GM12878 (cell line): ENCODE results near the gene EMB. TPM values are rescaled to one million over a fixed set of nuclear protein-coding genes. Genes with fewer than 3 reads are reported as not detected.
"Not testable (repeated sequence)": the region's sequence is repeated elsewhere in the genome, so short reads cannot be mapped to it uniquely, and the experiment has no call there.

Source experiments
- ATAC-seq: fragments of 200-7000 bp; cut with Tn5 transposase; 3 replicates; pipeline ENCODE4 v1.9.1; 2020; ENCODE audit warnings: mild to moderate bottlenecking, moderate library complexity
- BruUV-seq: library from RNA; stranded (reverse); fragments of 400-500 nt; replicated peaks from 2 replicates; lab custom pipeline; 2021; lab: Mats Ljungman, UMichigan
- CTCF ChIA-PET: fragments of 300-600 bp; sonication (Branson Sonifier 250); formaldehyde crosslinking; extraction: SDS; loops from one replicate; lab custom pipeline; 2021; ENCODE audit warnings: inconsistent platforms; lab: Yijun Ruan, JAX
- POLR2A ChIA-PET: fragments of 350-600 bp; formaldehyde crosslinking; extraction: SDS; loops from one replicate; lab custom pipeline; 2021; ENCODE audit warnings: inconsistent platforms; lab: Charles Lee
- RAD21 ChIA-PET: fragments of 300-600 bp; sonication (Branson Sonifier 250); formaldehyde crosslinking; loops from one replicate; lab custom pipeline; 2023; ENCODE audit warnings: antibody characterized with exemption; ENCODE audit not compliant: unreplicated experiment; lab: Charles Lee
- SMC1A ChIA-PET: fragments of 300-600 bp; sonication (Branson Sonifier 250); formaldehyde crosslinking; loops from one replicate; lab custom pipeline; 2023; ENCODE audit not compliant: unreplicated experiment, uncharacterized antibody; lab: Charles Lee
- DNase-seq: peaks from one replicate; pipeline ENCODE4 v3.0.0-alpha.2; 2011; ENCODE audit warnings: low read depth, low spot score
- FAIRE-seq: peaks from 3 replicates; lab custom pipeline; 2011; peaks lifted over from hg19 to GRCh38; lab: Jason Lieb, UNC
- H2AFZ ChIP-seq: 2 replicates; pipeline ENCODE4 v1.6.0; 2011; ENCODE audit warnings: low read depth, low read length, control low read depth; ENCODE audit not compliant: control insufficient read depth
- H3K27ac ChIP-seq: 2 replicates; pipeline ENCODE4 v1.5.1; 2011; ENCODE audit warnings: control low read depth; ENCODE audit not compliant: control insufficient read depth, insufficient read depth
- H3K27me3 ChIP-seq, 2 experiments: replicated peaks in 1 of 2; 2 replicates each; pipeline versions ENCODE4 v1.6.0 to v1.6.1; 2011; ENCODE audit warnings: low read length in 1 of 2; ENCODE audit not compliant: control insufficient read depth in 2 of 2, insufficient read depth in 2 of 2
- H3K36me3 ChIP-seq, 2 experiments: 2 replicates each; pipeline ENCODE4 v1.5.1; 2011; ENCODE audit warnings: low read length in 1 of 2; ENCODE audit not compliant: control insufficient read depth in 2 of 2, insufficient read depth in 2 of 2
- H3K4me1 ChIP-seq: 2 replicates; pipeline ENCODE4 v1.6.1; 2011; ENCODE audit warnings: mild to moderate bottlenecking, low read length, moderate library complexity, mixed read lengths; ENCODE audit not compliant: control insufficient read depth, insufficient read depth
- H3K4me2 ChIP-seq: 2 replicates; pipeline ENCODE4 v1.6.0; 2011; ENCODE audit warnings: control low read depth; ENCODE audit not compliant: control insufficient read depth, insufficient read depth
- H3K4me3 ChIP-seq: fragments of 200-600 bp; sonication (generic); 2 replicates; pipeline ENCODE4 v1.5.1; 2016
- H3K79me2 ChIP-seq: 2 replicates; pipeline ENCODE4 v1.6.0; 2011; ENCODE audit warnings: low read length; ENCODE audit not compliant: control insufficient read depth, insufficient read depth
- H3K9ac ChIP-seq: 2 replicates; pipeline ENCODE4 v1.8.0; 2011; ENCODE audit warnings: low read length, control low read depth, mixed read lengths; ENCODE audit not compliant: control insufficient read depth, insufficient read depth
- H3K9me3 ChIP-seq: replicated peaks from 3 replicates; pipeline ENCODE4 v1.5.1; 2011; ENCODE audit warnings: mild to moderate bottlenecking, low read length; ENCODE audit not compliant: control insufficient read depth, insufficient read depth
- H4K20me1 ChIP-seq: 2 replicates; pipeline ENCODE4 v1.6.0; 2011; ENCODE audit not compliant: control insufficient read depth, insufficient read depth
- CTCF ChIP-seq, 3 experiments: IDR thresholded peaks in 2 of 3; conservative IDR thresholded peaks in 1 of 3; 2 replicates each; pipeline ENCODE4 v1.5.1; 2011; ENCODE audit warnings: low read depth in 3 of 3, low read length in 3 of 3, mild to moderate bottlenecking in 3 of 3, control low read depth in 2 of 3, moderate library complexity in 2 of 3, inconsistent platforms in 1 of 3, mixed read lengths in 1 of 3; ENCODE audit not compliant: control insufficient read depth in 2 of 3, insufficient read depth in 1 of 3; ENCODE audit errors: extremely low read depth in 1 of 3
- HCFC1 ChIP-seq: fragments of 150-350 bp; IDR thresholded peaks from 2 replicates; pipeline ENCODE4 v1.6.1; 2014; ENCODE audit warnings: low read length
- PAX8 ChIP-seq: fragments of 450-650 bp; IDR thresholded peaks from 2 replicates; pipeline ENCODE4 v1.6.1; 2017; ENCODE audit warnings: mild to moderate bottlenecking, moderate library complexity
- RCOR1 ChIP-seq: conservative IDR thresholded peaks from 2 replicates; pipeline ENCODE4 v1.6.1; 2012; ENCODE audit warnings: low read depth, low read length, improper control_type of control experiment
- SIX5 ChIP-seq: IDR thresholded peaks from 2 replicates; pipeline ENCODE4 v1.6.1; 2011; ENCODE audit warnings: mild to moderate bottlenecking, low read depth, low read length, moderate library complexity; ENCODE audit not compliant: severe bottlenecking
- SP1 ChIP-seq: IDR thresholded peaks from one replicate; pipeline ENCODE4 v1.6.1; 2011; ENCODE audit warnings: low read depth, low read length
- TCF12 ChIP-seq: IDR thresholded peaks from 2 replicates; pipeline ENCODE4 v1.6.1; 2011; ENCODE audit warnings: low read depth, mild to moderate bottlenecking, low read length
- ZZZ3 ChIP-seq: IDR thresholded peaks from 2 replicates; pipeline ENCODE4 v1.6.1; 2011; ENCODE audit warnings: low read depth; ENCODE audit not compliant: control insufficient read depth, insufficient read length
- WGBS: methylation state at CpG from one replicate; pipeline ENCODE4 v1.1.6; 2016; ENCODE audit warnings: low lambda C conversion rate; ENCODE audit not compliant: insufficient replicate concordance, insufficient coverage; ENCODE audit errors: missing lambda C conversion rate; 5-methylcytosine and 5-hydroxymethylcytosine counted together
- in situ Hi-C: fragments of 300-500 bp; cut with MboI; formaldehyde crosslinking; loops from 9 replicates; pipeline ENCODE4 v1.14.3; 2018; ENCODE audit warnings: mixed read lengths
- intact Hi-C: fragments of 100-400 bp; cut with micrococcal nuclease; formaldehyde crosslinking; loops from one replicate; pipeline ENCODE4 v1.14.2; 2022; ENCODE audit not compliant: unreplicated experiment
- polyA plus RNA-seq, 11 experiments: library from polyadenylated mRNA; depleted of rRNA in 4 of 11; unstranded in 6 of 11; stranded (reverse) in 5 of 11; fragments of >200 nt; fragmentation: Nextera tagmentation in 4 of 11; fragmentation: Illumina TruSeq in 1 of 11; extraction: Ambion mirVana in 4 of 11; extraction: Trizol in 1 of 11; gene quantifications; 1 replicate in 1 of 11; 2 replicates in 10 of 11; pipeline versions ENCODE4 v1.2.1 to v1.2.3, GENCODE V29; 2011 to 2016; ENCODE audit warnings: inconsistent platforms in 2 of 11, missing spikeins in 2 of 11, low read depth in 1 of 11
- total RNA-seq, 4 experiments: library from RNA; depleted of rRNA in 3 of 4; stranded (reverse); fragments of >200 nt in 3 of 4; fragmentation: Illumina TruSeq in 1 of 4; extraction: Trizol in 1 of 4; gene quantifications; 2 replicates each; pipeline versions ENCODE4 v1.2.1 to v1.2.3, GENCODE V29; 2013 to 2021
- TF ChIP-seq, protein P1 (sequence below): IDR thresholded peaks from 2 replicates; pipeline ENCODE4 v1.6.1; 2012; ENCODE audit warnings: low read depth, low read length, improper control_type of control experiment
- TF ChIP-seq, protein P2 (sequence below): fragments of 450-650 bp; IDR thresholded peaks from 2 replicates; pipeline ENCODE4 v1.6.1; 2018; ENCODE audit warnings: mild to moderate bottlenecking, low read depth, moderate library complexity; ENCODE audit not compliant: partially characterized antibody

Gene EMB
- total and polyA plus RNA-seq, 10 of the 15 experiments (the other 5 are each of a cell fraction or from before 2014, with no cell fraction given), result 7.0 to 48.9 (median 37.7) TPM

GRCh38 chr5:50369287-50370033 lies 71.6 kb downstream of the EMB start:
- H3K9ac ChIP-seq, H3K79me2 ChIP-seq, CTCF ChIA-PET, FAIRE-seq, H3K27me3 ChIP-seq, H3K9me3 ChIP-seq, H3K4me3 ChIP-seq, DNase-seq, intact Hi-C loops, POLR2A ChIA-PET, SMC1A ChIA-PET, RAD21 ChIA-PET, H4K20me1 ChIP-seq, H3K36me3 ChIP-seq, H3K4me1 ChIP-seq, H3K27ac ChIP-seq, BruUV-seq, H3K4me2 ChIP-seq, in situ Hi-C loops, ATAC-seq, H2AFZ ChIP-seq: not testable (repeated sequence)
- WGBS, result 80% methylated on average over 16 of the region's 16 CpGs

- ChIA-PET RAD21 (no interaction called here), SMC1A (interaction anchor here (0.7 kb wide), 1 partner anchor 47 kb away, joined by 3 read pairs; no protein-coding TSS in a partner anchor), CTCF (interaction anchor here (1.5 kb wide), 1 partner anchor 9 kb away, joined by 4 read pairs; no protein-coding TSS in a partner anchor), POLR2A (no interaction called here)
- FAIRE-seq, result no peak
- H3K9me3 ChIP-seq, result no peaks in the 10 kb centered on the region
- no peak overlapping the region for H2AFZ ChIP-seq
- H3K27ac ChIP-seq, result no peak overlapping the region
- DNase-seq, result no peak
- TF ChIP-seq TCF12 (no peak), ZZZ3 (no peak), SIX5 (no peak), HCFC1 (no peak), SP1 (no peak), RCOR1 (no peak), PAX8 (no peak), CTCF (IDR thresholded peaks at IDR 0.05 in 2 of 3, conservative IDR thresholded peaks at IDR 0.05 in 1 of 3; ENCODE audit: control insufficient read depth in 2 of 3, extremely low read depth in 1 of 3, insufficient read depth in 1 of 3, low read depth in 3 of 3, low read length in 3 of 3) (no peak)
- TF ChIP-seq, protein P1, sequence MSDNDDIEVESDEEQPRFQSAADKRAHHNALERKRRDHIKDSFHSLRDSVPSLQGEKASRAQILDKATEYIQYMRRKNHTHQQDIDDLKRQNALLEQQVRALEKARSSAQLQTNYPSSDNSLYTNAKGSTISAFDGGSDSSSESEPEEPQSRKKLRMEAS, result no peak
- TF ChIP-seq, protein P2, sequence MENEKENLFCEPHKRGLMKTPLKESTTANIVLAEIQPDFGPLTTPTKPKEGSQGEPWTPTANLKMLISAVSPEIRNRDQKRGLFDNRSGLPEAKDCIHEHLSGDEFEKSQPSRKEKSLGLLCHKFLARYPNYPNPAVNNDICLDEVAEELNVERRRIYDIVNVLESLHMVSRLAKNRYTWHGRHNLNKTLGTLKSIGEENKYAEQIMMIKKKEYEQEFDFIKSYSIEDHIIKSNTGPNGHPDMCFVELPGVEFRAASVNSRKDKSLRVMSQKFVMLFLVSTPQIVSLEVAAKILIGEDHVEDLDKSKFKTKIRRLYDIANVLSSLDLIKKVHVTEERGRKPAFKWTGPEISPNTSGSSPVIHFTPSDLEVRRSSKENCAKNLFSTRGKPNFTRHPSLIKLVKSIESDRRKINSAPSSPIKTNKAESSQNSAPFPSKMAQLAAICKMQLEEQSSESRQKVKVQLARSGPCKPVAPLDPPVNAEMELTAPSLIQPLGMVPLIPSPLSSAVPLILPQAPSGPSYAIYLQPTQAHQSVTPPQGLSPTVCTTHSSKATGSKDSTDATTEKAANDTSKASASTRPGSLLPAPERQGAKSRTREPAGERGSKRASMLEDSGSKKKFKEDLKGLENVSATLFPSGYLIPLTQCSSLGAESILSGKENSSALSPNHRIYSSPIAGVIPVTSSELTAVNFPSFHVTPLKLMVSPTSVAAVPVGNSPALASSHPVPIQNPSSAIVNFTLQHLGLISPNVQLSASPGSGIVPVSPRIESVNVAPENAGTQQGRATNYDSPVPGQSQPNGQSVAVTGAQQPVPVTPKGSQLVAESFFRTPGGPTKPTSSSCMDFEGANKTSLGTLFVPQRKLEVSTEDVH, result no peak
- H3K27me3 ChIP-seq, result no peaks in the 10 kb centered on the region
- ATAC-seq, result no peak
- BruUV-seq, result no TSS peak
- no peaks in the 10 kb centered on the region for H3K79me2 ChIP-seq
- no peaks in the 10 kb centered on the region for H3K36me3 ChIP-seq
- intact Hi-C loops, result no loop called here
- H3K4me1 ChIP-seq, result no peaks in the 10 kb centered on the region
- WGBS, result 32% methylated on average over 8 of the region's 8 CpGs
- H3K4me2 ChIP-seq, result no peak overlapping the region
- no peaks in the 10 kb centered on the region for H4K20me1 ChIP-seq
- no peak overlapping the region for H3K9ac ChIP-seq
- in situ Hi-C loops, result no loop called here
- H3K4me3 ChIP-seq, result no peak overlapping the region
These were observed 75.4 kb downstream of the EMB start for GRCh38 chr5:50365426-50366251.
